GM12878 (cell line): Measurements from ENCODE around the gene ITGAL. TPM values are rescaled to one million over a fixed set of nuclear protein-coding genes. Genes with fewer than 3 reads are reported as not detected.

Source experiments
- CHD4 ChIP-seq: fragments of 200-600 bp; sonication (generic); IDR thresholded peaks from 2 replicates; pipeline ENCODE4 v1.6.1; 2016; ENCODE audit warnings: mild to moderate bottlenecking
- CREB1 ChIP-seq: IDR thresholded peaks from 2 replicates; pipeline ENCODE4 v1.6.1; 2012; ENCODE audit warnings: low read depth, mild to moderate bottlenecking, inconsistent platforms
- E4F1 ChIP-seq: fragments of 450-650 bp; IDR thresholded peaks from 2 replicates; pipeline ENCODE4 v1.6.1; 2018; ENCODE audit warnings: borderline replicate concordance, mild to moderate bottlenecking; ENCODE audit not compliant: partially characterized antibody
- FOXM1 ChIP-seq: IDR thresholded peaks from 2 replicates; pipeline ENCODE4 v1.6.1; 2012; ENCODE audit warnings: low read depth, mild to moderate bottlenecking, inconsistent platforms, low read length, moderate library complexity
- HDAC2 ChIP-seq: fragments of 200-600 bp; sonication (generic); IDR thresholded peaks from 2 replicates; pipeline ENCODE4 v1.6.1; 2017
- IKZF2 ChIP-seq, 2 experiments: fragments of 450-650 bp; IDR thresholded peaks; 2 replicates each; pipeline ENCODE4 v1.6.1; 2017; ENCODE audit warnings: mild to moderate bottlenecking in 2 of 2, moderate library complexity in 2 of 2
- NFYA ChIP-seq: IDR thresholded peaks from 2 replicates; pipeline ENCODE4 v1.6.1; 2011; ENCODE audit warnings: low read depth, mild to moderate bottlenecking, low read length, improper control_type of control experiment, borderline replicate concordance
- PAX5 ChIP-seq: IDR thresholded peaks from 2 replicates; pipeline ENCODE4 v1.6.1; 2011; ENCODE audit warnings: low read depth, low read length, borderline replicate concordance
- PML ChIP-seq: IDR thresholded peaks from 2 replicates; pipeline ENCODE4 v1.6.1; 2012; ENCODE audit warnings: low read length, inconsistent platforms
- RAD21 ChIP-seq: IDR thresholded peaks from 2 replicates; pipeline ENCODE4 v1.6.1; 2011; ENCODE audit warnings: mild to moderate bottlenecking, low read depth, low read length, moderate library complexity; ENCODE audit not compliant: insufficient read depth
- REST ChIP-seq: IDR thresholded peaks from 2 replicates; pipeline ENCODE4 v1.6.1; 2012; ENCODE audit warnings: mild to moderate bottlenecking, low read depth, low read length
- SREBF1 ChIP-seq: IDR thresholded peaks from 2 replicates; pipeline ENCODE4 v1.6.1; 2012; ENCODE audit warnings: mild to moderate bottlenecking, low read length
- ZNF207 ChIP-seq: fragments of 450-650 bp; IDR thresholded peaks from 2 replicates; pipeline ENCODE4 v1.6.1; 2014; ENCODE audit warnings: antibody characterized with exemption, mild to moderate bottlenecking, borderline replicate concordance
- polyA plus RNA-seq, 11 experiments: library from polyadenylated mRNA; depleted of rRNA in 4 of 11; unstranded in 6 of 11; stranded (reverse) in 5 of 11; fragments of >200 nt; fragmentation: Nextera tagmentation in 4 of 11; fragmentation: Illumina TruSeq in 1 of 11; extraction: Ambion mirVana in 4 of 11; extraction: Trizol in 1 of 11; gene quantifications; 1 replicate in 1 of 11; 2 replicates in 10 of 11; pipeline versions ENCODE4 v1.2.1 to v1.2.3, GENCODE V29; 2011 to 2016; ENCODE audit warnings: inconsistent platforms in 2 of 11, missing spikeins in 2 of 11, low read depth in 1 of 11
- total RNA-seq, 4 experiments: library from RNA; depleted of rRNA in 3 of 4; stranded (reverse); fragments of >200 nt in 3 of 4; fragmentation: Illumina TruSeq in 1 of 4; extraction: Trizol in 1 of 4; gene quantifications; 2 replicates each; pipeline versions ENCODE4 v1.2.1 to v1.2.3, GENCODE V29; 2013 to 2021
- TF ChIP-seq, protein P1 (sequence below): IDR thresholded peaks from 2 replicates; pipeline ENCODE4 v1.6.1; 2012; ENCODE audit warnings: improper control_type of control experiment, low read depth, low read length; ENCODE audit not compliant: insufficient replicate concordance
- TF ChIP-seq, protein P2 (sequence below): IDR thresholded peaks from 2 replicates; pipeline ENCODE4 v1.6.1; 2011; ENCODE audit warnings: borderline replicate concordance, low read depth, mild to moderate bottlenecking, moderate library complexity, low read length; ENCODE audit not compliant: insufficient read depth, poor library complexity, severe bottlenecking

Gene ITGAL
- total and polyA plus RNA-seq, 10 of the 15 experiments (the other 5 are each of a cell fraction or from before 2014, with no cell fraction given): 10.7 to 170 (median 96.9) TPM

GRCh38 chr16:30458561-30459394 lies 13.8 kb upstream of the ITGAL start (continued):
- TF ChIP-seq, protein P1, sequence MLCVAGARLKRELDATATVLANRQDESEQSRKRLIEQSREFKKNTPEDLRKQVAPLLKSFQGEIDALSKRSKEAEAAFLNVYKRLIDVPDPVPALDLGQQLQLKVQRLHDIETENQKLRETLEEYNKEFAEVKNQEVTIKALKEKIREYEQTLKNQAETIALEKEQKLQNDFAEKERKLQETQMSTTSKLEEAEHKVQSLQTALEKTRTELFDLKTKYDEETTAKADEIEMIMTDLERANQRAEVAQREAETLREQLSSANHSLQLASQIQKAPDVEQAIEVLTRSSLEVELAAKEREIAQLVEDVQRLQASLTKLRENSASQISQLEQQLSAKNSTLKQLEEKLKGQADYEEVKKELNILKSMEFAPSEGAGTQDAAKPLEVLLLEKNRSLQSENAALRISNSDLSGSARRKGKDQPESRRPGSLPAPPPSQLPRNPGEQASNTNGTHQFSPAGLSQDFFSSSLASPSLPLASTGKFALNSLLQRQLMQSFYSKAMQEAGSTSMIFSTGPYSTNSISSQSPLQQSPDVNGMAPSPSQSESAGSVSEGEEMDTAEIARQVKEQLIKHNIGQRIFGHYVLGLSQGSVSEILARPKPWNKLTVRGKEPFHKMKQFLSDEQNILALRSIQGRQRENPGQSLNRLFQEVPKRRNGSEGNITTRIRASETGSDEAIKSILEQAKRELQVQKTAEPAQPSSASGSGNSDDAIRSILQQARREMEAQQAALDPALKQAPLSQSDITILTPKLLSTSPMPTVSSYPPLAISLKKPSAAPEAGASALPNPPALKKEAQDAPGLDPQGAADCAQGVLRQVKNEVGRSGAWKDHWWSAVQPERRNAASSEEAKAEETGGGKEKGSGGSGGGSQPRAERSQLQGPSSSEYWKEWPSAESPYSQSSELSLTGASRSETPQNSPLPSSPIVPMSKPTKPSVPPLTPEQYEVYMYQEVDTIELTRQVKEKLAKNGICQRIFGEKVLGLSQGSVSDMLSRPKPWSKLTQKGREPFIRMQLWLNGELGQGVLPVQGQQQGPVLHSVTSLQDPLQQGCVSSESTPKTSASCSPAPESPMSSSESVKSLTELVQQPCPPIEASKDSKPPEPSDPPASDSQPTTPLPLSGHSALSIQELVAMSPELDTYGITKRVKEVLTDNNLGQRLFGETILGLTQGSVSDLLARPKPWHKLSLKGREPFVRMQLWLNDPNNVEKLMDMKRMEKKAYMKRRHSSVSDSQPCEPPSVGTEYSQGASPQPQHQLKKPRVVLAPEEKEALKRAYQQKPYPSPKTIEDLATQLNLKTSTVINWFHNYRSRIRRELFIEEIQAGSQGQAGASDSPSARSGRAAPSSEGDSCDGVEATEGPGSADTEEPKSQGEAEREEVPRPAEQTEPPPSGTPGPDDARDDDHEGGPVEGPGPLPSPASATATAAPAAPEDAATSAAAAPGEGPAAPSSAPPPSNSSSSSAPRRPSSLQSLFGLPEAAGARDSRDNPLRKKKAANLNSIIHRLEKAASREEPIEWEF: peak; percentile 60
- 0 out of 2 replicates have a peak, but pooled peaks have one; percentile 22 for TF ChIP-seq RAD21
- TF ChIP-seq ZNF207: no peak
- TF ChIP-seq NFYA: no peak
- TF ChIP-seq SREBF1: no peak
- peak; percentile 99 for TF ChIP-seq PAX5
- TF ChIP-seq IKZF2 (IDR thresholded peaks at IDR 0.05): peak; percentile 100
- peak; percentile 27; the same call in 1 of the 2 replicates for TF ChIP-seq REST
- TF ChIP-seq CREB1: peak; percentile 71; the same call in 1 of the 2 replicates
- peak; percentile 73; the same call in 1 of the 2 replicates for TF ChIP-seq PML
- TF ChIP-seq, protein P2, sequence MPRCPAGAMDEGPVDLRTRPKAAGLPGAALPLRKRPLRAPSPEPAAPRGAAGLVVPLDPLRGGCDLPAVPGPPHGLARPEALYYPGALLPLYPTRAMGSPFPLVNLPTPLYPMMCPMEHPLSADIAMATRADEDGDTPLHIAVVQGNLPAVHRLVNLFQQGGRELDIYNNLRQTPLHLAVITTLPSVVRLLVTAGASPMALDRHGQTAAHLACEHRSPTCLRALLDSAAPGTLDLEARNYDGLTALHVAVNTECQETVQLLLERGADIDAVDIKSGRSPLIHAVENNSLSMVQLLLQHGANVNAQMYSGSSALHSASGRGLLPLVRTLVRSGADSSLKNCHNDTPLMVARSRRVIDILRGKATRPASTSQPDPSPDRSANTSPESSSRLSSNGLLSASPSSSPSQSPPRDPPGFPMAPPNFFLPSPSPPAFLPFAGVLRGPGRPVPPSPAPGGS: peak; percentile 87
- no peak for TF ChIP-seq CHD4
- TF ChIP-seq FOXM1: peak; percentile 100
- TF ChIP-seq HDAC2: no peak
- TF ChIP-seq E4F1: no peak
